CD4-positive, alpha-beta T cell treated with Interleukin-17A for 1 hour (primary cell): ENCODE measurements around the gene MET.
"Not testable (repeated sequence)": the region's sequence is repeated elsewhere in the genome, so short reads cannot be mapped to it uniquely, and the experiment has no call there.

Experiments used
- DNase-seq: peaks from one replicate; pipeline ENCODE4 v3.0.0-alpha.2; 2020

Gene MET

DNA sequence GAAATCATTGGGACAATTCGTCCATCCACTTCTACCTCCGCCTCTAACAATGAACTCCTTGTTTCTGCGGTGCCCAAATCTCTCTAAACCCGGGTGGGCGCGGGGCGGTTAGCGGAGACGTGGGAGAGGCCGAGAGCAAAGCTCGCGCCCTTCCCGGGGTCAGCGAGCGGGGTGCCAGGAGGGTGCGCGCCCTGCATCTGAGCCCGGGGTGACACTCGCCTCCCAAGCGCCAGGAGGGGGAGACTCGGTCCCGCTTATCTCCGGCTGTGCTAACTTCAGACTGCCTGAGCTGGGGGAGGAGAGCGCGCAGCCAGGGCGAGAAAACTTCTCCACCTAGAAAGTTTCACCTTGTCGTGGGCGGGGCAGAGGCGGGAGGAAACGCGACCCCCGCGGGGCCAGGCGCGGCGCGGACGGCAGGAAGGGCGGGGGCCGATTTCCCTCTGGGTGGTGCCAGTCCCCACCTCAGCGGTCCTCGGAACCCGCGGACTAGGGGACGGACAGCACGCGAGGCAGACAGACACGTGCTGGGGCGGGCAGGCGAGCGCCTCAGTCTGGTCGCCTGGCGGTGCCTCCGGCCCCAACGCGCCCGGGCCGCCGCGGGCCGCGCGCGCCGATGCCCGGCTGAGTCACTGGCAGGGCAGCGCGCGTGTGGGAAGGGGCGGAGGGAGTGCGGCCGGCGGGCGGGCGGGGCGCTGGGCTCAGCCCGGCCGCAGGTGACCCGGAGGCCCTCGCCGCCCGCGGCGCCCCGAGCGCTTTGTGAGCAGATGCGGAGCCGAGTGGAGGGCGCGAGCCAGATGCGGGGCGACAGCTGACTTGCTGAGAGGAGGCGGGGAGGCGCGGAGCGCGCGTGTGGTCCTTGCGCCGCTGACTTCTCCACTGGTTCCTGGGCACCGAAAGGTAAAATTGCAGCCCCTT lies at the start of gene MET:
MET (plus strand) TSS at position 516 of the 915 bp plus-strand sequence. CDS start 26,889 bp downstream, outside the sequence.
- no peak for DNase-seq

DNA sequence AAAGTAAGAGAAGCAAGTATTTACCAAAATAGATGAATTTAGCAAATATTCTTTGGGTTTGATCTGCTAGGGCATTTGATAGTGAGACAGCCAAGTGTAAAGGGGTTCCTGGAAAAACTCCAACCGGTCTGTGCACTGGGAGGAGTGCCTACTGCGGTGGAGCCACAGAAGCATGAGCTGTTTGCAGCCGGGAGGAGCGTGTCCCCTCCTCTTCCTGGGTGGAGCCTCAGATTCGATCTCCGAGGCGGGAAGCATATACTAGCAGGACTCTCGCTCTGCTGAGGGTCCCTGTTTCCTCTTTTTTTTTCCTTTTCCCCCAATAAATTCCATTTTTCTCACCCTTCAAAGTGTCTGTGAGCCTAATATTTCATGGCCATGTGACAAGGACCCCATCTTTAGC lies 45.1 kb upstream of the MET start:
- no peak for DNase-seq

DNA sequence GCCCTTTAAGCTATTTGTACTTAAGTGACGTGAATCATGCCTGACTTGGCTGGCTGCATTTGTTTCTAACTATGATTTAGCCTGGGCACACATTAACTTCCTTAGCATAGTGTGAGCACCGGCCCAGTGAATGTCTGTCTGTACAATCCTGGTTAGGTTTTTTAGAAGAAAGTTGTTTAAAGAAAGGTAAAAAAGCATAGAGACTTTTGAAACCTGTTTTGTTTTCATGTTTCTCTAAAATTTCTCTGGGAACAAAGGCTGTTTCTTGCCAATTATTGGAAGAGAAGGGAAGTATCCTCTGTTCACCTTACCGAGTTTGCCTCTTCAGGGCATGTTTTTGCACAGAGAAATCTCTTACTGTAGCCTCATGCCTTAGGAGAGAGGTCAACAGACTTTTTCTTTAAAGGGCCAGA lies 42.9 kb upstream of the MET start:
- DNase-seq: no peak

DNA sequence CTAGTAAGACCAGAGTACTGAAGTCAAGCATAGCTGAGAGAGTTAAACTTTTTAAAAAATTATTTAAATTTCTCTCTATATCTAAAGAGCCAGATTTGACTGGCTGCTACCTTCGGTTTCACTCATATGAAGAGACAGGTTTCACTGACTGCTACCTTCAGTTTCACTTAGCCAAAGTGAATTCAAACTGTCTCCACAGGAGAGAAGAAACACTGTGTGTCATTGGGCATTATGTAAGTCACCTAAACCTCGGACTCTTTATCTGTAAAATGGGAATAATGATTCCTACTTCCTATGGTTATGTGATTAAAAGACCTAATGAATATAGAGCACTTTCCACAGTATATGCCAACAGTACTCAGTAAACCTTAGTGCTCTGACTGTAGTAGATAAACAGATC lies 41.6 kb upstream of the MET start:
- DNase-seq: no peak

DNA sequence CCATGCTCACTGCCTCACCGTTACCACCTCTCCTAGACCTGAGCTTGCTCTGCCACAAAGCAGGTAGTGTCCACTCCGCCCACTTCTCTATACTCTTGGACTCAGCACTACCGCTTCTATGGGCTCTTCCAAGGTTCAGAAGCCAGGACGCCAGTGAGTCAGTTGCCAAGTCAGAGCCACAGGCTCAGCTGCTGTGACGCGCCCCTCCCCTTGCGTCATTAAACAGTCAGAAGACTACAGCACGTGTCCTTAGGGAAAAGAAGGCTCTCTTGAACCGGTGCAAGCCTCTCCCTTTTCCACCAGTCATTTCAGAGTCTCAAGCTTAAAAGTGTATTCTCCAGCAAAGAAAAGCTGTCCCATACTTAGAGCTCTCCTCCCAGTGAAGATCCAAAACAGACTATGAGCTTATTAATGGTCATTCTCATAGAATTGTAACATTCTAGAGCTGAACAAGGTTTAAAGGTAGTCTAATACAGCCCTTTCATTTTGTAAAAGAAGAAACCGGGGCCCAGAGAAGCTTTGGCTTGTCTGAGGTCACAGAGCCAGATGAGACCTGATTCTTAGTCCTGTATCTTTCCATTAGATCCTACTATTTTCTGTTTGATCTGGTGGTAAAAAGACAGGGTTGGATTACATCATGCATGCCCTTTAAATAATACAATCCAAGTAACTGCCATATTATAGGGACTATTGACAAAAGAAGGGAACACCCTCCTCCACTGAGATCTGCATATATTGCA lies 40.9 kb upstream of the MET start:
- DNase-seq: no peak

DNA sequence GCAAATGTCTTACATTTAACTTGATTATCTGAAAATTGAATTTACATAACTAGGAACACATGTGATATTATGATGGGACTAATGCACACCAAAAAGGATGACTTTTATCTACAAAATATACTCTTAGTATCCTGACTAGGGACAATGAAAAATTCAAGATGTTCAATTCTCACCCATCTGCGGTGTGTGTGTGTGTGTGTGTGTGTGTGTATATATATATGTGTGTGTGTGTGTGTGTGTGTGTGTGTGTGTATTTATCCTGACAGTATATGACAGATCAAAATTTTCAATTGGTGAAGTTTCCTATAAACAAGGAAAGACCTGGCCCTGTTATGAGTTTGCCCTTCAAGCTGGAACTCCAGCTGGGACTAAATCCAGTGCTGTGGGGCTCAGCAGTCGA lies 40.3 kb upstream of the MET start:
- no peak for DNase-seq

DNA sequence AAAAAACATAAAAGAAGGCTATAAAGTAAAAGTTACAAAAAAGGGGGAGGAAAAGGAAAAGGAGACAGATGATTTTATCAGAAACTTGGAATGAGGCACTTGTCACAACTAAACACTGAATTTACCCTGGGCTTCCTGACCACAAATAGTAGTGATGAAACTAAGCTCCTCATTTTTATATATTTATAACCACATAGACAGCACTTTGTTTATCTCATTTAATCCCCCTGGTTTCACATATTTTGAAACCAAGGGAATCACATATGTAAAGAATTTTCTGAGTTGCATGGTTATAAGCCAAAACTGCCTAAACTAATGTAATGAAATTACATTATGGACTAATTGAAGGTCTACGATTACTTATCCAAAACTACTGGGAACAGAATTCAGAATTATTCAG lies 39.6 kb upstream of the MET start:
- DNase-seq: no peak

DNA sequence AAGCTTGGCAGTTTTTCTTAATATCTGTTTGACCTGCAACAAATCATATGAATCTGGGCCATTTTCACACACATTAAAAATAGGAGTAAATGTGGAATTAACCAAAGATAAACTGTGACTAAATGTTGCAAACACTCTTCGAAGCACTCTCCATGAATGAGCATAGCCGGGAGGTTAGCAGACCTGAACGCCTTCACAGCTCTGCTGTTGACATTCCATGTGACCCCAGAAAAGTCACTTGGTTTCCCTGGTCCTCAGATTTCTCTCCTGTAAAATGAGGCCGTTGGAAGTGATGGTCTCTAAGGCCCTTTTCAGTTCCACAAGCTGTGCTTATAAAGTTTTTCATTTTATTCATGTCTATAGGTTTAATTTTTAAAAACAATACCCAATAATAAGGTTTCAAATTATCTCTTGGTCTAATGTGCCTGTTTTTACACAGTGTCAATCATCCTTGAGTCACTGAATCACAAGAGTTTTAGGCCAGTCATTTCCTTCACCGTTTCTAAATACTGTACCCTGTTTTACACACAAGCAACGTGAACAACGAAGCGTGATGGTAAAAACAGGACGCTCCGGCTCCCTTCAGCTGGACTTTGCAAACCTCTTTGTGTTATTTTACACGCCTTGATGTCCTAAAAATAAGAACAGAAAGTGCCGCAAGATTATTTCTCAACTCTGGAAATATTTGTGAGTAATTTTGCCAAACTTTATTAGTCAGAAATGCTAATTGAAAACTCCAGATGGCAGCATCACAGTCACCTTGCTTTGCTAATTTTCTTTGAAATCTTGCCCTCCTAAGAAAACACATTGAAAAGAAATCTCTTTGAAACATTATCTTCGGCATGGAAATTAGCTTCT lies 38.6 kb upstream of the MET start:
- no peak for DNase-seq

DNA sequence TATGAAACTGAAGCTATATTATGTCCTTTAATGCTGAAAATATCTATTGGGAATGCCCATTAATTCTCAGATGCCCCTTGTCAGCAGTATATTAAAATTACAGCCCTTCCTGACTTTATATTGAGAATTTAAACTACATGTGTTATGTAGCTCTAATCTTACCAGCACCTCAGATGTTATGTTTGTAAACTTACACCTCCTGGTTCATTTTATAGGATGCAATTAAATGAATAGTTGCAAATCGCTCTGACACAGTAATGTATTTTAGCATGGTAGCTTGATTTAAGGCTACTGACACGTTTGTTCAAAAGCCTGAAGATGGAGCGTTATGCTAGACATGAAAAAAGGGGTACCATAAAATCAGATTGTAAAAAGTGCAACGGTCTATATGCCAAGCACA lies 35.0 kb upstream of the MET start:
- no peak for DNase-seq

DNA sequence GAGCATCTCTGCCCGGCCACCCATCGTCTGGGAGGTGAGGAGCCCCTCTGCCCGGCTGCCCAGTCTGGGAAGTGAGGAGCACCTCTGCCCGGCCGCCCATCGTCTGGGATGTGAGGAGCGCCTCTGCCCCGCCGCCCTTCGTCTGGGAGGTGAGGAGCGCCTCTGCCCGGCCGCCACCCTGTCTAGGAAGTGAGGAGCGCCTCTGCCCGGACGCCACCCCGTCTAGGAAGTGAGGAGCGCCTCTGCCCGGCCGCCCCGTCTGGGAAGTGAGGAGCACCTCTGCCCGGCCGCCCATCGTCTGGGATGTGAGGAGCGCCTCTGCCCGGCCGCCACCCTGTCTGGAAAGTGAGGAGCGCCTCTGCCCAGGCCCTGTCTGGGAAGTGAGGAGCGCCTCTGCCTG lies 33.4 kb upstream of the MET start:
- DNase-seq: not testable (repeated sequence)

DNA sequence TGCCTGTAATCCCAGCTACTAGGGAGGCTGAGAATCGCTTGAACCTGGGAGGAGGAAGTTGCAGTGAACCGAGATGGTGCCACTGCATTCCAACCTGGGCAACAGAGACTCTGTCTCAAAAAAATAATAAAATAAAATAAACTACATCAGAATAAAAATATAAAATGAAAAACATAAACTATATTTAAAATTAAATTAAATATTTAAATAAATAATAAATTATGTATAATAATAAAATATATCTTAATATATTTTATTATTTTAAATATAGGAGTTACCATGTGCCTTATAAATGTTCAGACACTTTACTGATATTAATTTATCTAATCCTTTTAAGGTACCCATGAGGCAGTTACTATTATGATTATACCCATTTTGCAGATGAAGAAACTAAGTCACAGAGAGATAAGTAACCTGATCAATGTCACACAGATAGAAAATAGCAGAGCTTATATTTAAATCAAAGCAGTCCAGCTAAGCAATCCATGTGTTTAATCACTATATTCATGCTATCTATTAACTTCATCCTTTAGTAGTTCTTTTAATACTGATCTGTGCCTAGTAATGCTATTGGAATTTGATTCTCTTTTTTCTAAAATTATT lies 30.3 kb upstream of the MET start:
- no peak for DNase-seq

DNA sequence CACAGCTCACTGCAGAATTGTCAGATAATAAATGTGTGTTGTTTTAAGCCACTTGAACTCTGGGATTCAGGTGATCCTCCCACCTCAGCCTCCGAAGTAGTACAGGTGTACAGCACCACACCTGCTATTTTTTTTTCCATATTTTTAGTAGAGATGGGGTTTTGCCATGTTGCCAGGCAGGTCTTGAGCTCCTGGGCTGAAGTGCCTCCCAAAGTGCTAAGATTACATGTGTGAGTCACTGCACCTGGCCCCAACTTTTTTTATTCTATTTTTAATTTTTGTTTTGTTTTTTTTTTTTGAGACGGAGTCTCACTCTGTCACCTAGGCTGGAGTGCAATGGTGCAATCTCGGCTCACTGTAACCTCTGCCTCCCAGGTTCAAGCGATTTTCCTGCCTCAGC lies 28.8 kb upstream of the MET start:
- not testable (repeated sequence) for DNase-seq

DNA sequence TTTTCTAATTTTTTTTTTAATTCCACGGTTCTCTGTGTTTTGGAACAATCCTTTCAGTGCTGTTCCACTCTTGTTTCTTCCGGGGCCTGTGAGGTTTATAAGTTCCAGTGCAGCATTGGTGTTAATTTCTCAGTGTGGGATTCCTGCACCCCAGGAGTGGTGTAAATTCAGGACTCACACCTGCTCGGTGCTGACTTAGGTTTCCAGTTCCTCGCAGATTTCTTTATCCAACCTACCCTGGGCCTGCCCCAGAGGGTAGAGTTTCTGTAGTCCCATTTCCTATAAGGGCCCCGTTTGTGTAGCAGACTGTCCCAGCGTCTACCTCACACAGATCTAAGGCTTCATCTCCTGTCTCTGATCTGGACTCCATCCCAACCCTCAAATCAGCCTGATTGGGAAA lies 27.4 kb upstream of the MET start:
- no peak for DNase-seq

DNA sequence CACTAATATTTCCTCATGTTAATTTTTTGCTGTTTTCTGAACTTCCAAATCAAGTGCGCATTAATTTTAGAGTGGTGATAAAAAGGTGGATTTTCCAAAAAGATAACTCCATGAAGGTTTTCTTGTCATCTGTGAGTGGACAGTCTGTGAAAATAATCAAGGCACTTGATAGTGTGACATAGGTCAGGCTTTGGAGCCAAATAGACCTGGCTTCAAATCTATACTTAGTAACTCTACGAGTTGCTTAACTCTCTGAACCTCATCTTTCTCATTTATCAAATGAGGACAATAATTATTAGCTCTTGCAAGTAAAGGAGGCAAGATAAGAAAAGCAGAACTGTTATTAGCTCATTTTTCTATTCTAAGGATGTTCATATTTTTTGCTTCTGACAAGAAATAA lies 24.7 kb upstream of the MET start:
- DNase-seq: no peak

DNA sequence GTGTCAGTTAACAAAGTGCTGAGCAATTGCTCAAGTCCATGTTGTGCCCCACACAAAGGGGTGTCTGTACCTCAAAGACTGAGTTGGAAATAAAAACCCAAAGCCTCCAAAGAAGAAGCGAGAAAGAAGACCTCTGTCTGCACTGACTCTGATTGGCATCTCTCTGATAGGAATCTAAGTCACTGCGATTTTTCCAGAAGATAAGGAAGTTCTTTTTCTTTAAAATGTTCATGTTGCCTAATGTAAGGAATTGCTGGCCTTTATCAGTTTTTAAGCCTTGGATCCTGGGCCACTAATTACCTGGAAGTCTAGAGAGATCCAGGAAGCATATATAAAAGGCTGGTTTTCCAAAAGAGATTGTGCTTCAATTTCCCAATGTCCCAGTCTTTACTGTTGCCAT lies 24.1 kb upstream of the MET start:
- no peak for DNase-seq

DNA sequence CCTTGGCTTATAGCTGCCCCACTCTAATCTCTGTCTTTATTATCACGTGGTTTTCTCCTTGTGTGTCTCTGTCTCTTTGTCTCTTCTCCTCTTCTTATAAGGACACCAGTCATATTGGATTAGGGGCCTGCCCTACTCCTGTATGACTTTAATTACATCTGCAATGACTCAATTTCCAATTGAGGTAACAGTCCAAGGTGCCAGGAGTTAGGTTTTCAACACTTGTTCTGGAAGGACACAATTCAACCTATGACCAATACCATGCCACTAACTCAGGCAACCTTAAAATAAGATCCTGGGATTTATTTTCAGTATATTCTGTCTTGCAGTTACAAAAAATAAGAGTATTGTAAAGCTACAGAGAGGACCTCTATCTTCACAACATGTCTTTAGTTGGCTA lies 21.6 kb upstream of the MET start:
- no peak for DNase-seq

DNA sequence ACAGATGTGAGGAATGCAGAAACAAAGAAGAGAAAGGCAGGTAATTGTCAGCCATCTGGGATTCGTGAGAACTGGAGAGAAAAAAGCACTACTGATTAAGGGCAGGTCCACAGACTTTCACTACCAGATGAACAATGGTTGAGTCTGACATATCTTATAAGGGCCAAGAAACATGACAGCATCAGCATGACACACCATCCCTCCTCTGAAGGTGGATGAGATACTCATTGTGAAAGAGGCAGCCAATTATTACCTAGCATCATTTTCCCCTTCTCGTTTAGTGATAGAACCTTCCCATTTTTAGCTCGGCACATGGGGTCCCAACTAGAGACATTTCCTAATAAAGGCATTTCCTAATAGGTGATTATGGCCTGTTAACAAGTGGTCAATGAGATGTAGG lies 19.2 kb upstream of the MET start:
- DNase-seq: no peak

DNA sequence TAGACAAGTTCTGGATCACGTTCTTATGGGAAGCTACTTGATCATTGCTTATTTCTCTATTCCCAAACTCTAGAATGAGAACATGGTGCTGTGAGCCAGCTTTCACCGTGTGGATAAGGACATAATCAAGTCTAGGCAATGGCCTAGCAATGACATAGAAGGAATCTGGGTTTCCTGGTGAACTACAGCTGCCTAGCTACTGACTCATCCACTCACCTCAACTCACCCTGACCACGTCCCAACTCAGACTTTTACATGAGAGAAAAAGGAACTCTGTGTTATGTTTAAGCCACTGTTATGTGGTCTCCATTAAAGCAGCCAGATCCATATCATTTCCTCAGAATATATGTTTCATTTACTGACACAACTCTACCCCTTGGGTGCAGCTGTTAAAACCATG lies 18.8 kb upstream of the MET start:
- no peak for DNase-seq

DNA sequence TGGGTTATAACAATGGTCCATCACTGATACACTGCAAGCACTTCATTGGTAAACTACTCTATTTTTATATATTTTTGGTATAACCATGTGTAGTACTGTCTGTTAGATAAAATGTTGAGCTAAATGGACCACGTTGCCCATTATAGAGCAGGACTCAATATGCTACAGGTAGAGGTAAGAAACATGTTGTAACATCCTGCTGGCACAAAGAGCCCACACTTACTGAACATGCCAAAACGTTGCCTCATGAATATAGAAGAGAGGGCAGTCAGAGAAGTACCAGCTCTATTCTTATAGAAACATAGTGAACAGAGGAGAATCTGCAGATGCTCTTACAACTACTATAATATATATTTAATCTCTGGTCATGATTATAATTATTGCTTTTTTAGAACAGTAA lies 18.4 kb upstream of the MET start:
- DNase-seq: no peak

DNA sequence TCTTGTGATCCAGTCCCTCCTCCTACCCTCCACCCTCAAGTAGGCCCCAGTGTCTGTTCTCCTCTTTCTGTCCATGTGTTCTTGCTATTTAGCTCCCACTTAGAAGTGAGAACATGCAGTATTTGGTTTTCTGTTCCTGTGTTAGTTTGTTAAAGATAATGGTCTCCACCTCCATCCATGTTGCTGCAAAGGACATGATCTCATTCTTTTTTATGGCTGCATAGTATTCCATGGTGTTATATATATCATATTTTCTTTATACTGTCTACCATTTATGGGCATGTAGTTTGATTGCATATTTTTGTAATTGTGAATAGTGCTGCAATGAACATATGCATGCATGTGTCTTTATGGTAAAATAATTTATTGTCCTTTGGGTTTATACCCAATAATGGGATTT lies 12.7 kb upstream of the MET start:
- DNase-seq: not testable (repeated sequence)

DNA sequence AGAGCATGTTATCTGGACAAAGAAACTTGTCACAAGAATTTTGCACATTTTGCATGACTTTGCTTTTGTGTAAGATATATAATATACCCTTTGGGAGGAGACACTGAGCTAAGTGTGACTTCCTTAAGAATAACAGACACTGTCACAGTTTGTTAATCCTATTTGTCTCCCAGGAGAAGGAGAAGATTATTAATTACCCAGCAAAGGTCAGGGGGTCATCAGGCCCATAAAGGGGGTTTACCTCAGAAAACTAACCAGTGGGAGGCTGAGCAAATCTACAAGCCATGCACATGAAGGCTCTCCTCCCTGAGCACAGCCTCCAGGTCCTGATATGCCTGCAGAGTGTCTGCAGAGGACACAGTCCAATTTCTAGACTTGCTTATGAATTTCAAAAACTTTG lies 10.1 kb upstream of the MET start:
- DNase-seq: no peak

DNA sequence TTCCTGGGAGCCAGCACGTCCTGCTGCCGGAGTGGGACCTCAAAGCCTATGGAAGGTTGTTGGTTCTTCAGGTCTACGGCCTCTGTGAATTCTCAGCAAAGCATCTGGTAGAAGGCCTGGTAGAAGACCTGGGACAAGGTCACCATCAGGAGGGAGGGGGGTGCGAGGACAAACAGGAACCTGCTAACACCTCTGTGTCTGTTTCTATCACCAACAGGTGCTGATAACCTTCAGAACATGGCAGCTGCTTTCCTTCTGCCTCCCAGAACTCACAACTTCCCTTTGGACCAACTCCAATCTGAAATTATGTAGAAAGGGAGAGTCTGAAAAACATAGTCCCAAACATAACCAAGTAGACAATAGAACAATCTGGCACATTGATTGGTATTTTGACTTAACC lies 8.3 kb upstream of the MET start:
- no peak for DNase-seq
